ENCODE measurements around the gene KIF5C. TPM values are rescaled to one million over a fixed set of nuclear protein-coding genes. Genes with fewer than 3 reads are reported as not detected.

Gene KIF5C
- total RNA-seq, result 13.3 TPM

DNA sequence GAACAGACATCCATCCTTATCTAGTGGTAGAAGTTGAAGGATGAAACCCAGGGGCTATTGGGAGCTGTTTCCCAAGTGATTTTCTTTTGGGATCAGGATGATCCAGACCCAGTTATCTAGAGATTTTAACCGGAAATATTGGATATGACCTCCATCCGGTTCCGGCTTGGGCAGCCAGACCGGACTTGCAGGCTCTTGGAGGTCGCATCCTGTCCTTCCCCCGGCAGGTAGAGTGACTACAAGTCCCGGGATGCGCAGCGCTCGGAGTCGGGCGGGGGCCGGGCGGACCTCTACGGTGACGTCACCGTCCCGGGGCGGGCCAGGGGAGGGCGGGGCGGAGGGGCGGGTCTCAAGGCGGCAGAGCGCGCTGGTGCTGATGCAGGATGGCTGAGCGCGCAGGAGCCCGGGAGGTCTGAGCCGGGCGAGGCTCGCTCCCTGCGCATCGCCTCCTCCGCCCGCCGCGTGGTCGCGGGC lies at the start of gene KIF5C:
KIF5C (plus strand) TSS at position 360 of the 474 bp plus-strand sequence. CDS start 391 bp downstream, outside the sequence.
- Histone ChIP-seq H3K27ac (no peak within 1 kb of the TSS), H3K27me3 (no peaks in the 10 kb centered on the region), H3K36me3 (no peaks in the 10 kb centered on the region), H3K4me1 (peaks cover 24% of the 10 kb centered on the region), H3K4me3 (peak within 1 kb of the TSS; percentile 56 to 62), H3K9me3 (no peaks in the 10 kb centered on the region)
- intact Hi-C loops (cut with DNase I), result no loop called here
- no peak for DNase-seq (ENCODE audit: extremely low spot score in 2 of 2)
- TF ChIP-seq POLR2AphosphoS5 (IDR thresholded peaks at IDR 0.05; ENCODE audit: insufficient read depth in 1 of 2, low read depth in 1 of 2) (peak in 1 of 2 donors; percentile 41), POLR2A (IDR thresholded peaks at IDR 0.05) (no peak)

DNA sequence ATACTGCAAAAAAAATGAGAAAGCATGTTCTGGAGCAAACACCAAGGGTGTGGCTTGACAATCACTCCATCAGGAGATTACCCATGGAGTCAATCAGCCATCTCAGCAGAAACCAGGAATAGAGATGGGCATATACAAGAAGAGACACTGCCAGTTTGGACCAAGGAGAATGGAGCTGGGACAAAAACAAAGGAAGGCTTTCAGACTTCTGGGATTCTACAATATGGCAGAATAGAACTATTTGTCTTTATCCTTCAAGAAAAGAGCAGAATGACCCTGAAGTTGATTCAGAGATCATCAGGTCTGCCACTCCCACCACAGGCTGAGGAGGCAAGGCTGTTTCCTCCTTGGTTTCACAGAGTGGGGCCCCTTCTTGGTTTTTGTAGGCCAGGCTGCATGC lies 48.2 kb upstream of the KIF5C start:
- Histone ChIP-seq H3K27me3 (no peaks in the 10 kb centered on the region), H3K4me3 (no peak overlapping the region), H3K27ac (no peak overlapping the region), H3K36me3 (no peaks in the 10 kb centered on the region), H3K4me1 (no peaks in the 10 kb centered on the region), H3K9me3 (no peaks in the 10 kb centered on the region)
- intact Hi-C loops (cut with DNase I), result no loop called here
- DNase-seq (ENCODE audit: extremely low spot score in 2 of 2), result no peak
- TF ChIP-seq POLR2A (IDR thresholded peaks at IDR 0.05), result no peak
- TF ChIP-seq, protein P1, sequence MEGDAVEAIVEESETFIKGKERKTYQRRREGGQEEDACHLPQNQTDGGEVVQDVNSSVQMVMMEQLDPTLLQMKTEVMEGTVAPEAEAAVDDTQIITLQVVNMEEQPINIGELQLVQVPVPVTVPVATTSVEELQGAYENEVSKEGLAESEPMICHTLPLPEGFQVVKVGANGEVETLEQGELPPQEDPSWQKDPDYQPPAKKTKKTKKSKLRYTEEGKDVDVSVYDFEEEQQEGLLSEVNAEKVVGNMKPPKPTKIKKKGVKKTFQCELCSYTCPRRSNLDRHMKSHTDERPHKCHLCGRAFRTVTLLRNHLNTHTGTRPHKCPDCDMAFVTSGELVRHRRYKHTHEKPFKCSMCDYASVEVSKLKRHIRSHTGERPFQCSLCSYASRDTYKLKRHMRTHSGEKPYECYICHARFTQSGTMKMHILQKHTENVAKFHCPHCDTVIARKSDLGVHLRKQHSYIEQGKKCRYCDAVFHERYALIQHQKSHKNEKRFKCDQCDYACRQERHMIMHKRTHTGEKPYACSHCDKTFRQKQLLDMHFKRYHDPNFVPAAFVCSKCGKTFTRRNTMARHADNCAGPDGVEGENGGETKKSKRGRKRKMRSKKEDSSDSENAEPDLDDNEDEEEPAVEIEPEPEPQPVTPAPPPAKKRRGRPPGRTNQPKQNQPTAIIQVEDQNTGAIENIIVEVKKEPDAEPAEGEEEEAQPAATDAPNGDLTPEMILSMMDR (IDR thresholded peaks at IDR 0.05), result no peak
- TF ChIP-seq POLR2AphosphoS5 (IDR thresholded peaks at IDR 0.05; ENCODE audit: insufficient read depth in 1 of 2, low read depth in 1 of 2), result no peak

DNA sequence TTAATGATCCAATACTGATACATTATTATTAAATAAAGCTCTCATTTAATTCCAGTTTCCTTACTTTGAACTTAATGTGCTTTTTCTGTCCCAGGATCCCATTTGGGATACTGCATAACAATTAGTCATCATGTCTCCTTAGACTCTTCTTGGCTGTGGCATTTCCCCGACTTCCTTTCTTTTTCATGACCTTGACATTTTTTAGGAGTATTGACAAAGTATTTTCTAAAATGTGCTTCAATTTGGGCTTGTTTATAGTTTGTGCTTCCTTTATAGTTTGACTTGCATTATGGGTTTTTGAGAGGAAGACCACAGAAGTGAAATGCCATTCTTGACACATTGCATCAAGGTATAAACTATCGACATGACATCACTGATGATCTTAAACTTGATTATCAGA lies 46.1 kb upstream of the KIF5C start:
- no peaks in the 10 kb centered on the region for H3K9me3 ChIP-seq
- no peaks in the 10 kb centered on the region for H3K4me1 ChIP-seq
- intact Hi-C loops (cut with DNase I), result no loop called here
- H3K4me3 ChIP-seq, result no peak overlapping the region
- H3K27ac ChIP-seq, result no peak overlapping the region
- no peak for DNase-seq (ENCODE audit: extremely low spot score in 2 of 2)
- no peaks in the 10 kb centered on the region for H3K27me3 ChIP-seq
- H3K36me3 ChIP-seq, result no peaks in the 10 kb centered on the region
- TF ChIP-seq POLR2A (IDR thresholded peaks at IDR 0.05), result no peak
- TF ChIP-seq, protein P1 (IDR thresholded peaks at IDR 0.05), result no peak
- TF ChIP-seq POLR2AphosphoS5 (IDR thresholded peaks at IDR 0.05; ENCODE audit: insufficient read depth in 1 of 2, low read depth in 1 of 2), result no peak

DNA sequence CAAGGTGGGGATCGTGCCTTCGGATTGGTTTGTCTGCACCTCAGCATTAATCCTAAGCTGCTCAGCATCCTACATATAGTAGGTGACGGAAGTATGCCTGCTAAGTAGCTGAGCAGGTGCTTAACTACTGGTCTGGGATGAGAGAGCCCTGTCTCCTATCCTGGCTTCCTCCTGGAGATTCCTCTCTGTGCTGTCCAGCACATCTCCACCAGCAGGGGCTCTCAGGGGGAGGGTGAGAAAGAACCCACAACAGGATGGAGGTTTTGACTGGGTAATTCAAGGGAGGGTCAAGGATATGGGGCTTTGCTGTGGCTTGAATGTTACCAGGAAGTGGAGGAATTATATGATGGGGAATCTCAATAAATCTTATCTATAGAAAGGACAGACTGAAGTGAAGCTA lies 45.4 kb upstream of the KIF5C start:
- no peak overlapping the region for H3K27ac ChIP-seq
- TF ChIP-seq POLR2AphosphoS5 (IDR thresholded peaks at IDR 0.05; ENCODE audit: insufficient read depth in 1 of 2, low read depth in 1 of 2) (no peak), POLR2A (IDR thresholded peaks at IDR 0.05) (no peak)
- TF ChIP-seq, protein P1 (IDR thresholded peaks at IDR 0.05), result no peak
- H3K4me3 ChIP-seq, result no peak overlapping the region
- H3K27me3 ChIP-seq, result no peaks in the 10 kb centered on the region
- H3K36me3 ChIP-seq, result no peaks in the 10 kb centered on the region
- no peaks in the 10 kb centered on the region for H3K9me3 ChIP-seq
- intact Hi-C loops (cut with DNase I), result no loop called here
- DNase-seq (ENCODE audit: extremely low spot score in 2 of 2), result no peak
- H3K4me1 ChIP-seq, result no peaks in the 10 kb centered on the region

DNA sequence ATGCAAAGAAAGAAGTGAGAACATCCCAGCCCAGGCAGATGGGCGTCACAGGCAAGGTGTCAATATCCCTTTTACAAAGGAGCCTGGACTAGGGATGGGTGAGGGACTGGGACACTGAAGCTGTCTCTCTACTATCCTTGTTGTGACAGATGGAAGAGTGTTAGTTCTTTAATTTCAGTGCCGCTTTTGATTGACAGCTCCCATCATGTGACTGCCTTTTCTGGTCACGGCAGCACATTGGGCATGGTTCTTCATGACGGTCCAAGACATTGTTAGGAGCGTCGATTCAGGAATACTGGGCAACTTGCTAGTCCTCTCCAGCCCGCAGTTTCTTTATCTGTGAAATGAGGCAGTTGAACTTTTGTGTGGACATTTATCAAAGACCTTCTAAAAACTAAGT lies 42.4 kb upstream of the KIF5C start:
- TF ChIP-seq, protein P1 (IDR thresholded peaks at IDR 0.05), result no peak
- TF ChIP-seq POLR2A (IDR thresholded peaks at IDR 0.05) (no peak), POLR2AphosphoS5 (IDR thresholded peaks at IDR 0.05; ENCODE audit: insufficient read depth in 1 of 2, low read depth in 1 of 2) (no peak)
- DNase-seq (ENCODE audit: extremely low spot score in 2 of 2), result no peak
- no peak overlapping the region for H3K27ac ChIP-seq
- no peaks in the 10 kb centered on the region for H3K9me3 ChIP-seq
- no peaks in the 10 kb centered on the region for H3K4me1 ChIP-seq
- H3K36me3 ChIP-seq, result no peaks in the 10 kb centered on the region
- H3K27me3 ChIP-seq, result no peaks in the 10 kb centered on the region
- no peak overlapping the region for H3K4me3 ChIP-seq
- intact Hi-C loops (cut with DNase I), result no loop called here
